Myocyte (in vitro differentiated cells): ENCODE measurements around the gene BCAS3. TPM values are rescaled to one million over a fixed set of nuclear protein-coding genes. Genes with fewer than 3 reads are reported as not detected.
A peak's percentile ranks its signal among the peaks of the same experiment; 100 is the strongest.

Source experiments
- DNase-seq: peaks from one replicate; pipeline ENCODE4 v3.0.0-alpha.2; 2012; ENCODE audit warnings: low read depth
- total RNA-seq: library from RNA; depleted of rRNA; stranded (reverse); fragments of >200 nt; gene quantifications from 2 replicates; pipeline ENCODE4 v1.2.3, GENCODE V29; 2014

BCAS3 gene
- total RNA-seq, 1 donor from 2014 or later = 18.1 TPM

DNA sequence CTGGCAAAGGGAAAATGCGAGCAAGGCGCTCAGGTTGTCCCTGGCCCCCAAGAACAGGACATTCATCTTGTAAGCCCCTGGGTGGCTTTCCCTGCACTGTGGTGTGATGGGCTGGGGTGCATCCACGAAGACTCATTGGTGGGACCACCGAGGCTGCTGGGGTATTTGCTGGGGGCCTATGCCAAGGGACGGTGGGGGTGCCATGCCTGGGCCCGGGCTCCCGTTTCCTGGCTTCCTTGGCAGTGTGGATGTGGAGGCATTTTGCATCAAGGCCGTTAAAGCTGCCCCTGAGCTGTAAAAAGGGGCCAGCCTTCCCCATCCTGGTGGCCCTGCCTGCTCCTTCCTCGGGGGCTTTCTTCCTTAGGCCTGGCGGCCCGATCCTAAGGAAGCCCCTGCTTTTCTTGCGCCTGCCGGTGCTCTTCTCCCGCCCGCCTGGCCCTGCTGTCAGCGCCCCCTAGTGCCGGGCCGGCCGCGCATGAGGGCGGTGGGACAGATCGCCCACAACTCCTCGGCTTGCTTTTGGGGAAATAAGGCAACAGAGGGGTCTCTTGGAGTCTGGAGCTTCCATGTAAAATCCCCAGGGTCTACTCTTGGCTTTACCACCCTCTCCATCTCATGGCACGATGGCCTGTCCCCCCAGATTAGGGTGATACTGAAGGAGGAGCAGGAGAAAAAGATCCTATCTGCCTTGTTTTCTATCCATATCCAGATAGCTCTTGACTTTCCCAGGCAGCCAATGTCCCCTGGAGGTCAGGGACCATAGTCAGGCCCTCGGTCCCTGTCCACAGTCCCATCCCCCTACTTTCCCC lies 712.2 kb downstream of the BCAS3 start:
- DNase-seq = peak; percentile 49

DNA sequence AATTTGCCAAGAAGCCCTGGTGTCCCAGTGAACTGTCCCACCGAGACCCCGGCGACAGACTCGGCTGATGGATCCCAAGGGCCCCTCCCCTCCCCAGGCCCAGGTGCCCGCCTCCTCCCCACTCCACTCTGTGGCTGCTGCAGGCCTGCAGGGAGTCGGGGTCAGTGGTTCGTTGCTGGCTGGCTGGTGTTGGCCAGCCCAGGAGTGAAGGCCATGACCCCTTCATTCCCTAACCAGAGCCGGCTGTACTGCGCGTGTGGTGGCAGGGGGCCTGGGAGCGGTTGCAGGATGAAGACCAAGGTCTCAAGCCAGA lies 712.8 kb downstream of the BCAS3 start:
- DNase-seq = no peak

DNA sequence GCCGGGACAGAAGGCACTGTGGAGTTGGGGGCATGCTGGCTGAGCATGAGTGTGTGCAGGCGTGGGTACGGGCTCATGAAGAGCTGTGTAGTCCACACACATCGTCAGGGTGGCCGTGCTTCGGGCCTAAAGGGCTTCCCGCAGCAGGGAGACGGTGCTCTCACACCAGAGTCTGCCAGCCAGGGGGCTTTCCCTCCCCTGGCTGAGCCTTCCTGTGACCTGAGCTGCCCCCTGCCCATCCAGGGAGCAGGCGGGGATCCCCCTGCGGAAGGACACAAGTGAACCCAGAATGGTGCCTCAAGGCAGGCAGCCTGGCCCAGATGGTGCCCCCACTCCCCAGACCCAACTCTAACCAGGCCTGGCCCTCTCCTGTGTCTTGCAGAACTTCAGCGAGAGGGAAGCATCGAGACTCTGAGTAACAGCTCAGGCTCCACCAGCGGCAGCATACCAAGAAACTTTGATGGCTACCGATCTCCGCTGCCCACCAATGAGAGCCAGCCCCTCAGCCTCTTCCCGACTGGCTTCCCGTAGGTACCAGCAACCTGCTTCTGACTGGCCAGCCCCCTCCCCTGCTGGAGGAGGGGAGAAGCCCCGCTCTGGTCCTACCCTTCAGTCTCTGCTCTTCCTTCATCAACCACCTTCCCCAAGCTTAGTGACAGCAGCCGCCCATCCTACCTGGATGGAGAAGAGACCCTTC lies 714.1 kb downstream of the BCAS3 start:
- no peak for DNase-seq

DNA sequence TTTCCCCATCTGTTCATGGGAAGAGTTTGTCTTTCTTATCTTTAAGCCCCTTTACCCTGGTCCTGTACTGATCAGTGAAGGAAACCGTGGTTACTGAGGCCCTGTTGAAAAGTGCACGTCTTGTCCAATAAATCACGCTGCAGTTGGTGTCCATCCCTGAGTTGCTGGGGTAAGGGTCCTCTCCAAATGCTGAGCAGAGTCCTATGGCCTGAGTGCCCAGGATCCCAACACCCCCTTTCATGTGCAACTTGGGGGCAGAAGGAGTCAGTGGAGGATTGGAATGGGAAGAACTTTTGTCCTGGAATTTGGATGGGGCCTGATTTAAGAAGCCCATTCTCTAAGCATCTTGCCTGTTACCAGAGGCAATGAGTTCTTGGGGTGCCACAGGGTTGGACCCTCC lies 715.0 kb downstream of the BCAS3 start:
- DNase-seq = no peak

DNA sequence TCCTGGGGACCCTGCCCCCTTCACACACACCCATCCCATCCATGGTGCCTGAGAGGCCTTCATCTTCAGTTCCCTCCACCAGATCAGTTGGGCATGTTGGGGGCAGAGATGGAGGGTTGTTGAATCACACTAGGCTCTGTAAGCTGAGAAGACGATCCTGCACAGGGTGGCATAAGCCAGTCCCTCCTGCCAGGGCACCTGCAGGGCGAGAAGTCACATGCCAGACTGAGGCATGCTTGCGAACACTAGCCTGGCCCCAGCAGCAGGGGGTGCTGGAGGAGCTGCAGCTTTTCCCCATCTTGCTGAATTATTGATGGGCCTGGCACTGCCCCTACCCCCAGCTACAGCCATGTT lies 715.9 kb downstream of the BCAS3 start:
- no peak for DNase-seq

DNA sequence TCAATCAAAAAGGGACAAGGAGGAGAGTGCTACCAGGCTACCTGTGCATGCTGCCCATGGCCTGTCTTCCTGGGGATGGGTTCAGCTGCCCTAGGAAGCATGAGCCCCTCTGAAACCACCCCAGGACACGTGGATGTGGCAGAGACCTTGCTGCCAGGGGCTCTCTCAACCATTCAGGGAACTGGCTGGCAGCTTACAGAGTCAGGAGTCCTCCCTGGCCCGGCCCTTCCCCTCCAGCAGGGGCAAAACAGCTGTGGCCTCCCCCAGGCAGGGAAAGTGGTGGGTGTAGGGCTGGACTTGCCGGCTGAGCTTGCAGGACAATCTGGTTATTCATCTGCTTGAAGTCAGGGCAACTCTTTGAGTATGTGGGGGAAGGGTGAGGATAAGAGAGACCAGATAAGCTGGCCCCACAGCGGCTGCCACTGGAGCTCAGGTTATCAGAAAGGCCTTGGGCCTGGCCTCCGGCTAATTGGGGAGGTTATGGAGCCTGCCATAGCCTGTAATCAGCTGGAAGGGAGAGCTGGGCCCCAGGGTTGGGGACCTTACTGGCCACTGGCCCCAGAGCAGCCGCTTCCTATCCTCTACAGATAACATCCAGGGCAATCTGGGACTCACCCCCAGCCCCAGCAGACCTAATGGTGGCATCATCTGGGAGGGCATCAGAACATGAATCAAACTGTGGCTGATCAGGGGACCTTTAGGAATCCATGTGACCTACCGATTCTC lies 716.4 kb downstream of the BCAS3 start:
- peak; percentile 70 for DNase-seq

DNA sequence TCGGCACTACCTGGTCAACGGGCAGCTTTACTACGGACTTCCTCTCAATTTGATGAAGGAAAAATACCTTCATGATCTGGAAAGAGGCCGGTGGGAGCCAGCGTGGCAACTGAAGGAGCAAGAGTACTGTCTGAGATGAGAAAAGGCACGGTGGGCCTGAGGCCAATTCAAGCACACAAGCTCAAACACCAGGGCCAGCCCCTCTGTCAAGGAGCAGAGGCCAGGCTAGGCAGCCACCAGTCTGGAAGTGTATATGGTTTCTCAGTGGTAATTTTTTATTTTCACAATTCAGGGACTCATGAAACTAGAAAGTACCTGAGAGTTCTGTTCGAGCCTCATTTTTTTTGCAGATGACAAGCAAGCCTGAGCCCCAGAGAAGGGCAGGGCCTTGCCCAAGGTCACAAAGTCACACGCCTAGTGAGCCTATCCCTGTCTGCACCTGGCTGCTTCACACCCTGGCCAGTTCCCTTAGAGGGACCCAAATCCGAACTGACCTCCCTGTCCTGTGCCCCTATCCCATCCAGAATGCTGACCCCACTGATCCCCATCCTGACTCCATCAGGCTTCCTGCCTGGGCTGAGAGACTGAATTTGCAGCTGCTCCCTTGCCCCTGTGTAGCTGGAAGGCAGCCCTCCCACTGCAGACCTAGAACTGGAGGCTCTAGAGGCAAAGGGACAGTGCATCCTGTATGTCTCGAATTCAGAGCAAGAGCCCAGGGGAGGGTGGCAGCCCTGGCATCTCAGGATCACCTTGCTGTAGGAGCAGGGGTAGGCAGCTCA lies 717.2 kb downstream of the BCAS3 start:
- DNase-seq = no peak

DNA sequence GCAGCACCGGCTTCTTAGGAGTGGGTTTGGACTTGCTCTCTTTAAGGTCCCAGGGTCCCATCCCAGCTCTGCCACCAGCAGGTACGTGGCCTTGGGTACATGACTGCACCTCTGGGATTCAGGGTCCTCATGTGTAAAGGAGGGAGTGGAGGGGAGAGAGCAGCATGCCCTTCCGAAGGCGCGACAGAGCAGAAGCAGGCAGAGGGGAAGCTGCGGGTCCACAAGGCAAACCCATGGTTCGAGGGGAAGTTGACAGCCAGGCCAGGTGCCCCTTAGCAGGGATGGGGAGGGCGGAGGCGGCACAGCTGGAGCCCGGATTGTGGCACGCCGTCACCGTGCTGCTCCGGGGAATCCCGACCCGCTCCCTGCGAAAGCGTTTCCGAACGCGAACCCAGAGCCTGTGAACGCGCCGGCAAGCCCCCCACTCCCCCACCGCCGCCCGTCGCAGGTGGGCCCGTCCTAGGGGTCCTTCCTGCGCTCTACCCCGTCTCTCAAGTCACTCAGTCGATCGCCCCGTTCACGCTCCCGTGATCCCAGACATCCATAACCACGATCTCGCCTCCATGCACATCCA lies 717.8 kb downstream of the BCAS3 start:
- no peak for DNase-seq

DNA sequence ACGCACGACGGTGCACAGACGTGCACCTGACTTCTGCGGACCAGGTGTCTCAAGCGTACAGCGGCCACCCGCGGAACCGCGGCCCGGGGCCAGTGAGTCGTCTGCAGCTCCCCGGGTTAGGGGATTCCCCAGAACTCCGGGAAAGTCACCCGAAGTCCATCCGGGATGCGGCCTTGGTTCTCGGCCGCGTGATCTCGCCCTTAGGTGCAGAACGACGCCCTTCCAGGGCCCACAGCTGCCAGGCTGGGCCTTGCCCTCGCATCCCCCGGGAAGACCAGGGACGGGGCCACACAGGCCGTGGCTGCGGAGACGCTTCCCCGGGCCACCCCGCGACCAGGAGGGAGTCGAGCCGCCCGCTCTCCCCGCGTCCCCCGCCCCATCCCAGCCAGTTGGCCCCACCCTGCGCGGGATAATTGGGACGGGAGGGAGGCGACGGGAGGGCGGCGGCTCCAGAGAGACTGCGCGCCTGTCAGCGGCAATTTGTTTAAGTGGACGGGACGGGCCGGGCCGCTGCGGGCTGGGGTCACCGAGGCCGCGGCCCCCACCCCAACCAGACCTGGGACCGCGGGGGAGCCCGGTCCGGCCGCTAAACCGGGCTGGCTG lies 718.4 kb downstream of the BCAS3 start:
- DNase-seq = no peak

DNA sequence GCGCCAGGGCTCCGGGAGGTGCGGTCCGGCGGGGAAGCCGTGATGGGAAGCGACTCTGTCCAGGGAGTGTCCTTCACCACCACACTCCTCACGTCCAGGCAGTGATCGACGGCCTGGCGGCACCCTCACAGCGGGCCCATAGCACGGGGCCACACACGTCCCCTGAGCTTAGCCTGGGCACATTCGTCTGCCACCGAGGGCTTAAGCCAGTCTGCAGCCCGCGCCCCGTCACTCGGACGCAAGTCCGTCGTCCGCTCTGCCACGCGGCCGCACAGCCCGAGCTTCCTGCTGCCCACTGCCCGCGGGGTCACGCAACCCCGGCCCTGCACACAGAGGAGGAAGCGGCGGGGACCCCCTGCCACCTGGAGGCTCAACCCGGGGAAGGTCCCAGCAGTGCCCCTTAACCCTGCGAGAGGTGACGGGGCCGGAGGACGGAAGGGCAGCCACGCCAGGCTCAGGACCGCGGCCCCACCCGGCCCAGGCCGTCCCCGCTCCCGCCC lies 719.0 kb downstream of the BCAS3 start:
- DNase-seq = no peak

DNA sequence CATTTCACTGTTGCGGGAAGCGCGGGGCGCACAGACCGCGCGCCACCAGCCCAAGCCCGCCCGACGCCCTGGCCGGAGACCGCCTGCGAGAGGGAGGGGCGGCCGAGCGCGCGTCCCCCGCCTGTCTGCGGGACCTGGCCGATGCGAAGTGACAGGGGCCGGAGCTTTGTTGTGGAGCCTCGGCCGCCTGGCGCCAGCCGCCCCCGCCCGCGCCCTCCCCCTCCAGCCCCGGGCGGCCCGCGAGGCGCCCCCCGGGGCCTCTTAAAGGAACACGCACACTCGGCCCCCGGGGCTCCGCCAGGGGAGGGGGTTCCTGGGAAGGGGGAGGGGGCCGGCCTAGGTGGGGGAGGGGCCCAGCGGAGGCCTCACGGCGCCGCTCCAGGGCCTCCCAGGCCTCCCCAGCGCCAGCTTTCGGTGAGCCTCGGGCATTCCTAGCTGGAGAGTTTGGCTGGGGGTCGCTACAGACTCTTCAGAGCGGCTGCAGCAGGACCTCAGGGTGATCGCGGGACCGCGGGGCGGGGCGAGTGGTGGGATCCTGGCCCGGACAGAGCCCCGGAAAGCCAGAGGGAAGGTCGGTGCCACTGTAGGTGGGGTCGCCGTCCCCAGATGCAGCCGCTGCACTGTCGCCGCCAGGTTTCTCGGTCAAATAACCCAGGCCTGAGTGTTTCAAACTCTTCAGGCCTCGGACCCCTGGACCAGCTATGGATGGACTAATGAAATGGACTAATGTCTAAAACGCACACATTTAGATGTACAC lies 719.6 kb downstream of the BCAS3 start:
- DNase-seq = no peak

DNA sequence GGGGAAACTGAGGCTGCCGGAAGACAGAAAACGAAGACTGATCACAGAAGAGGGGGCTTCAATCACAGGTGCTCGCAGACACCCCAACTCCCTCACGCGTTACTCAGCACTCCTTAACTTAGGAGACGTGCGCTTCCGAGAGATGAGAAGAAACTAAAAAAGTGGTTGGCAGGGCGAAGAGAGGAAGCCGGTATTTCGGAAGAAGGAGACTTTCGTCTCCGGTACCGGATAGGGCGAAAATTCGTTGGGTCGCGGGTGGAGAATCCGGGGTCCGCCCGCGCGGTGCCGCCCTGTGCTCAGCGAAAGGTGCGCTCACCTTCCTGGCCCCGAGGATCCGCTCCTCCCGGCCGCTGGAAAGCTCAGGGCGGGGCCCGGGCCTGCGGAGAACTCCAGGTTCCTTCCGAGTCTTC lies 721.1 kb downstream of the BCAS3 start:
- no peak for DNase-seq

DNA sequence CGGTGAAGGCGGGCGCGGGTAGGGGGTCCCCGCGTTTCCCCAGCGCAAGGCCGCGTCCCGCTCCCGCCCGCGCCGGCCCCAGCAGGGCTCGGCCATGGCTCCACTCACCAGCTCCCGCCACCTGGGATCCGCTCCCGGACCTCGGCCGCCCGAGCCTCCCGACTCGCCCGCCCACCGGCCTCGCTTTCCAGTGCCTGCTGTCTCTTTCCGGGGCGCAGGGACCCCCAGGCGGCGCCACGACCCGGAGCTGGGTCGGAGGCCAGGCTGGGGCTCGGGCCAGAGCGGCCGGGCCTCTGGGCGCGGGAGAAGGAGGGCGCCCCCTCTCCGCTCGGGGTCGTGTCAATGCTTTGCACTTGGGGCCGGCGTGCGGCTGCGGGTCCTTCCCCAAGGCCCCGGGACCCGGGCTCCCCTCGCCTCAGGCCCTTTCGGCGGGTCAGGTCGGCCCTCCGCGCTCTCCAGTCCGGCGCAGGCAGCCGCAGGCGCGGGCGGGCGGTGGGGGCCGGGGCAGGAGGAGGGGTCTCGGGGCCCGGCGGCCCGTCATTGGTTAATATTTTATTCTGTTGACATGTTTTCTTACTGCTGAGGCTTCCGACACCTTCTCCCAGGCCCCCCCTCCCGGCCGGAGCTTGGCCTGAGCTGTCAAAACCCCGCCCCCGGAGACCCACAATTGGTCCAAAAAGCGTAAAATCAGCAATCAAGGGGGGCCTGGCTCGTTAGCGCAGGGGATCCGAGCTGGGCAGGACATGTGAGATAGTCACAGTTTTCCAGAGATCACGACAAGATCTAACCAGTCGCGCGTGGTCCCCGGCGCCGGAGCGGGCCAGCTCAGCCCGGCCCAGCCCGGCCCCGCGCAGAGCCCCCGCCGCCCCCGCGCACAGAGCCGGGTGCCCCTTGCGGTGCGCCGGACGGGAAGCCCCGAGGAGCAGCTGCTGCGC lies 721.7 kb downstream of the BCAS3 start, which contains the start of gene TBX2:
Gene TBX2 (plus strand): TSS at position 713 of the 935 bp plus-strand sequence. CDS start 334 bp downstream, outside the sequence.
- DNase-seq = peak; percentile 92

DNA sequence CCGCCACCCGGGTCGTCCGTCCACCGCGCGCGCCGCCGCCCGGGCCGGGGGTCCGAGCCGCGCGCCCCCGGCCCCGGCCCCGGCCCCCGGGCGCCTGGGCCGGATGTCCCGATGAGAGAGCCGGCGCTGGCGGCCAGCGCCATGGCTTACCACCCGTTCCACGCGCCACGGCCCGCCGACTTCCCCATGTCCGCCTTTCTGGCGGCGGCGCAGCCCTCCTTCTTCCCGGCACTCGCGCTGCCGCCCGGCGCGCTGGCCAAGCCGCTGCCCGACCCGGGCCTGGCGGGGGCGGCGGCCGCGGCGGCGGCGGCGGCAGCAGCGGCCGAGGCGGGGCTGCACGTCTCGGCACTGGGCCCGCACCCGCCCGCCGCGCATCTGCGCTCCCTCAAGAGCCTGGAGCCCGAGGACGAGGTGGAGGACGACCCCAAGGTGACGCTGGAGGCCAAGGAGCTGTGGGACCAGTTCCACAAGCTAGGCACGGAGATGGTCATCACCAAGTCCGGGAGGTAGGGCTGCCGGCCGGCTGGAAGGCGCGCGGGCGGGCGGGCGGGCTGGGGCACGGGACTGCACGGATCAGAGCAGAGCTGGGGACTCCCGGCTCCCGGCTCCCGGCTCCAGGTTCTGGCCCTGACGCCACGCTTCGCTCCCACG lies 722.5 kb downstream of the BCAS3 start:
- peak; percentile 70 for DNase-seq

DNA sequence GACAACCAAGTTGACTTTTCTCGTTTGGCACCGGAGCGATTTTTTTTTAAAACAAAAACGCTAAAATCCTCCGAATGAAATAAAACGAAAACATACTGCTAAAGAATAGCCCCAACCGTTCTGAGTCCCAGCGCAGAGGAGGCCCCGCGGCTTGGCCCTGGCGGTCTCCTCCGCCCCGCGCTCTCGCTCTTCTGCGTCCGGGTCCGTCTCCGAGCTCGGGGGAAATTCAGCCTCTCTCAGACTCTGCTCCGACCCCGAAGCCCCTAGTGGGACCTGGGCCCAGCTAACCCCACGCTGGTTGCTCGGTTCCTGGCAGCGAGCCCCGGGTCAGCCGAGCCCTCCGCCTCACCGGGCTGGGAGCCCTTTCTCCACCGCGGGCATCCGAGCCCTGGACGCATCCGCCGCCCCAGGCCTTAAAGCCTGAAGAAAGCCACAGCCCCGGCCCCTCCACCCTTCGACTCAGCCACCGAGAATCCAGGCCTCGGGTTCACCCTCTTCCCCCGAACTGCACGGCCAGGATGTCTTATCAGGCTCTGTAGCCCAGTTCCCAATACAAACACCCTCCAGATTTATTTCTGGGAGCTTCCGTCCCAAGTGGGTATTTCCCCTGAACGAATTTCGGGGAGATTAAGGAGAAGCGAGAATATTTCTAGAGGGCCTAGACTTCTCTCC lies 723.2 kb downstream of the BCAS3 start:
- DNase-seq = peak; percentile 36

DNA sequence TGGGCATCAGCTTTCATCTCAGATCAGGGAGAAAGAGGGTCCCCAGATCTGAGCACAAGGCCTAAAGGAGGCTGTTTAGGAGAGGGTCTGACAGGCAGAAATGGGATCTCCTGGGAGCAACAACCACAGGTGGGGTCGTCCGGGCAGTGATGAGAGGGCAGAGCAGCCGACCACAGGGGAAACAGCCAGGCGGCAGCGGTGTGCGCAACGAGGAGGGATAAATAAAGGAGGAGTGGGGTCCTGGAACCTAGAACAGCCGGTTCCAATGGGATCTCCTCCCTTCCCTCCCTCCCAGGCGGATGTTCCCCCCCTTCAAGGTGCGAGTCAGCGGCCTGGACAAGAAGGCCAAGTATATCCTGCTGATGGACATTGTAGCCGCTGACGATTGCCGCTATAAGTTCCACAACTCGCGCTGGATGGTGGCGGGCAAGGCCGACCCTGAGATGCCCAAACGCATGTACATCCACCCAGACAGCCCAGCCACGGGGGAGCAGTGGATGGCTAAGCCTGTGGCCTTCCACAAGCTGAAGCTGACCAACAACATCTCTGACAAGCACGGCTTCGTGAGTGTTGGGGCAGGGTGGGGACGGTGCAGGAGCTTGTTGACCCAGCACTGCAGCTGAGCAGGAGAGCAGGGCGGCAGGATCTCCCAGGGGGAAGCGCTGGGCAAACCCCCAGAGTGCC lies 723.9 kb downstream of the BCAS3 start:
- DNase-seq = no peak

DNA sequence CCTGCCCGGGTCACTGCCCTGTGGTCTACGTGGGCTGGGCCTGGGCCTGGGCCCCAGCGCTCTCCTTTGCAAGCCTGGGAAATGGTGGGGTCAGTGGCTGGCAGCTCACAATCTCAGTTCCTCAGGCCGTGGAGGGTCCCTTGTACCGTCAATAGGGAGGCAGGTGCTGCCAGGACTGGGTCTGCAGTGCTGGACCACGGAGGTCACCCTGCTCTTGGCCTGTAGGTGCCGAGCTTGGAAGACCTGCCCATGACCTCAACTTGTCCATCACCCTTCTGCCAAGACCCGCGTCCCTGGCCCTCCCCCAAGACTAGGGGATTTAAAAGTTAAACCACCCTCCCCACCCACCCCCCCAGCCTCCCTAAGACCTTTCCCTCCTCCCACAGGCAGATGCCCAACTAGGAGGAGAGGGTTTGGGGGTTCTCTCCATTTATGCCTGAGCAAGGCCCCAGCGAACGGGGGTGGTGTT lies 724.5 kb downstream of the BCAS3 start:
- DNase-seq = no peak
